HepG2 (cell line): ENCODE results near the gene MIB2. TPM values are rescaled to one million over a fixed set of nuclear protein-coding genes. Genes with fewer than 3 reads are reported as not detected.

Experiments
- ATF5 ChIP-seq: sonication (generic); formaldehyde crosslinking; IDR thresholded peaks from 2 replicates; pipeline ENCODE4 v1.4.0; 2020; ENCODE audit warnings: mild to moderate bottlenecking, low read depth, missing genetic modification reagents
- CAMTA2 ChIP-seq: sonication (generic); formaldehyde crosslinking; IDR thresholded peaks from 2 replicates; pipeline ENCODE4 v1.4.0; 2020; ENCODE audit warnings: mild to moderate bottlenecking, missing genetic modification reagents, borderline replicate concordance
- CREM ChIP-seq, 2 experiments: sonication (generic) in 1 of 2; formaldehyde crosslinking in 1 of 2; IDR thresholded peaks; 2 replicates each; pipeline versions ENCODE4 v1.4.0 to v1.6.1; 2016 to 2020; ENCODE audit warnings: antibody characterized with exemption in 1 of 2, mild to moderate bottlenecking in 1 of 2, missing genetic modification reagents in 1 of 2
- HIC2 ChIP-seq: sonication (generic); formaldehyde crosslinking; IDR thresholded peaks from 2 replicates; pipeline ENCODE4 v1.9.0; 2022; ENCODE audit warnings: low read depth, missing genetic modification reagents
- HNF4A ChIP-seq: sonication (generic); formaldehyde crosslinking; IDR thresholded peaks from 2 replicates; pipeline ENCODE4 v1.4.0; 2020; ENCODE audit warnings: missing genetic modification reagents
- IKZF1 ChIP-seq: fragments of 450-650 bp; IDR thresholded peaks from 2 replicates; pipeline ENCODE4 v1.7.1; 2016
- JARID2 ChIP-seq: sonication (generic); formaldehyde crosslinking; IDR thresholded peaks from 2 replicates; pipeline ENCODE4 v1.8.1; 2023; ENCODE audit warnings: missing genetic modification reagents, inconsistent platforms; ENCODE audit not compliant: insufficient replicate concordance
- KDM5A ChIP-seq: fragments of 200-600 bp; sonication (generic); IDR thresholded peaks from 2 replicates; pipeline ENCODE4 v1.7.0; 2018; ENCODE audit warnings: antibody characterized with exemption, mild to moderate bottlenecking, low read length, borderline replicate concordance
- KMT2A ChIP-seq: sonication (generic); formaldehyde crosslinking; IDR thresholded peaks from 2 replicates; pipeline ENCODE4 v1.4.0; 2020; ENCODE audit warnings: missing genetic modification reagents
- MAFF ChIP-seq: IDR thresholded peaks from 2 replicates; pipeline ENCODE4 v1.6.1; 2011; ENCODE audit warnings: low read depth, low read length, improper control_type of control experiment
- NFIB ChIP-seq: sonication (generic); formaldehyde crosslinking; IDR thresholded peaks from 2 replicates; pipeline ENCODE4 v1.9.0; 2021; ENCODE audit warnings: missing genetic modification reagents, mild to moderate bottlenecking, borderline replicate concordance
- NFKB2 ChIP-seq: sonication (generic); formaldehyde crosslinking; IDR thresholded peaks from 2 replicates; pipeline ENCODE4 v1.4.0; 2020; ENCODE audit warnings: missing genetic modification reagents, borderline replicate concordance
- NFKBIZ ChIP-seq: IDR thresholded peaks from 2 replicates; pipeline ENCODE4 v1.6.1; 2018; ENCODE audit warnings: missing genetic modification reagents, missing compliant biosample characterization
- PHF20 ChIP-seq: sonication (generic); formaldehyde crosslinking; IDR thresholded peaks from 2 replicates; pipeline ENCODE4 v1.5.0; 2020; ENCODE audit warnings: mild to moderate bottlenecking, missing genetic modification reagents
- SOX13 ChIP-seq, 3 experiments: fragments of 450-650 bp in 1 of 3; sonication (generic) in 1 of 3; formaldehyde crosslinking in 1 of 3; IDR thresholded peaks in 2 of 3; conservative IDR thresholded peaks in 1 of 3; 2 replicates each; pipeline versions ENCODE4 v1.5.0 to v1.6.1; 2016 to 2020; ENCODE audit warnings: antibody characterized with exemption in 1 of 3, mild to moderate bottlenecking in 1 of 3, missing compliant biosample characterization in 1 of 3, missing genetic modification reagents in 1 of 3, moderate library complexity in 1 of 3
- SRSF4 ChIP-seq: fragments of 200-400 bp; formaldehyde crosslinking; IDR thresholded peaks from one replicate; pipeline ENCODE4 v1.6.1; 2018; ENCODE audit warnings: mild to moderate bottlenecking, low read depth, low read length, moderate library complexity; ENCODE audit not compliant: poor library complexity, severe bottlenecking
- ZNF382 ChIP-seq: sonication (generic); formaldehyde crosslinking; IDR thresholded peaks from 2 replicates; pipeline ENCODE4 v1.5.0; 2020; ENCODE audit warnings: missing genetic modification reagents, mild to moderate bottlenecking, borderline replicate concordance
- polyA plus RNA-seq, 8 experiments: library from polyadenylated mRNA; depleted of rRNA in 3 of 8; stranded (reverse) in 7 of 8; unstranded in 1 of 8; fragments of >200 nt; fragmentation: Illumina TruSeq in 4 of 8; extraction: Trizol in 4 of 8; gene quantifications; 2 replicates each; pipeline versions ENCODE4 v1.2.1 to v1.2.3, GENCODE V29; 2011 to 2016; ENCODE audit warnings: low read depth in 4 of 8, missing spikeins in 1 of 8, mixed read lengths in 1 of 8; ENCODE audit not compliant: insufficient read depth in 1 of 8
- total RNA-seq, 5 experiments: library from RNA; depleted of rRNA; stranded (reverse); fragments of >200 nt; fragmentation: Illumina TruSeq; extraction: Trizol; gene quantifications; 2 replicates each; pipeline ENCODE4 v1.2.3, GENCODE V29; 2016; ENCODE audit warnings: low read depth in 1 of 5
- TF ChIP-seq, protein P1 (sequence below): sonication (generic); formaldehyde crosslinking; IDR thresholded peaks from 2 replicates; pipeline ENCODE4 v1.8.0; 2022; ENCODE audit warnings: low read depth, missing genetic modification reagents
- TF ChIP-seq, protein P2 (sequence below): sonication (generic); formaldehyde crosslinking; IDR thresholded peaks from 2 replicates; pipeline ENCODE4 v1.5.1; 2020; ENCODE audit warnings: missing genetic modification reagents, mild to moderate bottlenecking, borderline replicate concordance
- TF ChIP-seq, protein P3 (sequence below): sonication (generic); formaldehyde crosslinking; IDR thresholded peaks from 2 replicates; pipeline ENCODE4 v1.4.0; 2020; ENCODE audit warnings: mild to moderate bottlenecking, missing genetic modification reagents, borderline replicate concordance

The MIB2 gene
- total and polyA plus RNA-seq, 2 of the 13 experiments (the other 11 are each of a cell fraction or from before 2014, with no cell fraction given) = 19.9 to 30.4 TPM

GRCh38 chr1:1615256-1616044 lies at the start of gene MIB2 (continued):
- TF ChIP-seq HIC2 (CRISPR knock-in tag) (peak; percentile 14), HNF4A (CRISPR knock-in tag) (no peak; the same call in 1 of the 2 replicates), IKZF1 (no peak), JARID2 (CRISPR knock-in tag) (peak; percentile 26), KDM5A (peak; percentile 33; the same call in 1 of the 2 replicates), ZNF382 (no peak), CAMTA2 (no peak), ATF5 (CRISPR knock-in tag) (no peak), PHF20 (CRISPR knock-in tag) (peak; percentile 78), NFIB (CRISPR knock-in tag) (no peak), MAFF (no peak), SOX13 (IDR thresholded peaks at IDR 0.05) (no peak), SOX13 (CRISPR knock-in tag; conservative IDR thresholded peaks at IDR 0.05 in 1 of 2, IDR thresholded peaks at IDR 0.05 in 1 of 2) (peak in 1 of 2 experiments; percentile 6; a peak in 1 of 4 replicates), NFKB2 (CRISPR knock-in tag) (peak; percentile 85; the same call in 1 of the 2 replicates), KMT2A (peak; percentile 28; the same call in 1 of the 2 replicates), CREM (IDR thresholded peaks at IDR 0.05) (peak; percentile 92), CREM (CRISPR knock-in tag; IDR thresholded peaks at IDR 0.05) (peak; percentile 85), SRSF4 (no peak), NFKBIZ (CRISPR knock-in tag) (no peak)
- TF ChIP-seq, protein P1, sequence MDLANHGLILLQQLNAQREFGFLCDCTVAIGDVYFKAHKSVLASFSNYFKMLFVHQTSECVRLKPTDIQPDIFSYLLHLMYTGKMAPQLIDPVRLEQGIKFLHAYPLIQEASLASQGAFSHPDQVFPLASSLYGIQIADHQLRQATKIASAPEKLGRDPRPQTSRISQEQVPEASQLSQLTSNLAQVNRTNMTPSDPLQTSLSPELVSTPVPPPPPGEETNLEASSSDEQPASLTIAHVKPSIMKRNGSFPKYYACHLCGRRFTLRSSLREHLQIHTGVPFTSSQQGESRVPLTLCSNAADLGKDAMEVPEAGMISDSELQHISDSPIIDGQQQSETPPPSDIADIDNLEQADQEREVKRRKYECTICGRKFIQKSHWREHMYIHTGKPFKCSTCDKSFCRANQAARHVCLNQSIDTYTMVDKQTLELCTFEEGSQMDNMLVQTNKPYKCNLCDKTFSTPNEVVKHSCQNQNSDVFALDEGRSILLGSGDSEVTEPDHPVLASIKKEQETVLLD (CRISPR knock-in tag) = peak; percentile 95
- TF ChIP-seq, protein P2, sequence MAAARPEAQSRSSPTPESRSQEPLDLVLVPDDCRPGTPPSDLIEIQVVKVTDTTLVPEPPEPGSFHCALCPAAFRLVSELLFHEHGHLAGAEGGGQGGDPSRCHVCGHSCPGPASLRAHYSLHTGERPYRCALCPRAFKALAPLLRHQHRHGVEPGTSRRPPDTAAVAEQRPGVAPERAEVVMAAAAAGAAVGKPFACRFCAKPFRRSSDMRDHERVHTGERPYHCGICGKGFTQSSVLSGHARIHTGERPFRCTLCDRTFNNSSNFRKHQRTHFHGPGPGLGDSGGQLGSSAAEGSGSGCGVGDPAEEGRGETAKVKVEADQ (CRISPR knock-in tag) = no peak
- TF ChIP-seq, protein P3, sequence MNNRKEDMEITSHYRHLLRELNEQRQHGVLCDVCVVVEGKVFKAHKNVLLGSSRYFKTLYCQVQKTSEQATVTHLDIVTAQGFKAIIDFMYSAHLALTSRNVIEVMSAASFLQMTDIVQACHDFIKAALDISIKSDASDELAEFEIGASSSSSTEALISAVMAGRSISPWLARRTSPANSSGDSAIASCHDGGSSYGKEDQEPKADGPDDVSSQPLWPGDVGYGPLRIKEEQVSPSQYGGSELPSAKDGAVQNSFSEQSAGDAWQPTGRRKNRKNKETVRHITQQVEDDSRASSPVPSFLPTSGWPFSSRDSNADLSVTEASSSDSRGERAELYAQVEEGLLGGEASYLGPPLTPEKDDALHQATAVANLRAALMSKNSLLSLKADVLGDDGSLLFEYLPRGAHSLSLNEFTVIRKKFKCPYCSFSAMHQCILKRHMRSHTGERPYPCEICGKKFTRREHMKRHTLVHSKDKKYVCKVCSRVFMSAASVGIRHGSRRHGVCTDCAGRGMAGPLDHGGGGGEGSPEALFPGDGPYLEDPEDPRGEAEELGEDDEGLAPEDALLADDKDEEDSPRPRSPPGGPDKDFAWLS (CRISPR knock-in tag) = 0 out of 2 replicates have a peak, but pooled peaks have one; percentile 66
